ENCODE results near the gene UGT1A5.
"Not testable (repeated sequence)": the region's sequence is repeated elsewhere in the genome, so short reads cannot be mapped to it uniquely, and the experiment has no call there.

Gene UGT1A5

GRCh38 chr2:233698740-233699139 is 14.0 kb upstream of the UGT1A5 start:
- no peak for DNase-seq

- DNase-seq: no peak
Measured at GRCh38 chr2:233699424-233700027, 13.2 kb upstream of the UGT1A5 start.

GRCh38 chr2:233700028-233700635 is 12.6 kb upstream of the UGT1A5 start:
- no peak for DNase-seq

GRCh38 chr2:233700842-233701241 is 11.9 kb upstream of the UGT1A5 start:
- DNase-seq: not testable (repeated sequence)

GRCh38 chr2:233702238-233702637 is 10.5 kb upstream of the UGT1A5 start:
- DNase-seq: no peak

- no peak for DNase-seq
Measured at GRCh38 chr2:233705911-233706506, 6.7 kb upstream of the UGT1A5 start.

GRCh38 chr2:233706720-233707119 is 6.0 kb upstream of the UGT1A5 start:
- no peak for DNase-seq

- DNase-seq: no peak
Measured at GRCh38 chr2:233707940-233708644, 4.6 kb upstream of the UGT1A5 start.

GRCh38 chr2:233708942-233709341 is 3.8 kb upstream of the UGT1A5 start:
- DNase-seq: no peak

- DNase-seq: peak in 1 of 2 donors; percentile 65
Measured at GRCh38 chr2:233711312-233712008, 1.2 kb upstream of the UGT1A5 start.

GRCh38 chr2:233713262-233713615 is 532 bp downstream of the UGT1A5 start:
- no peak for DNase-seq

- no peak for DNase-seq
Measured at GRCh38 chr2:233714121-233714520, 1.4 kb downstream of the UGT1A5 start.

GRCh38 chr2:233718552-233718951 is 5.8 kb downstream of the UGT1A5 start, which contains the start of gene UGT1A4:
UGT1A4 (plus strand) TSS chr2:233718736; CDS start chr2:233718821, 85 bp downstream.
- DNase-seq: no peak

- DNase-seq: no peak
Measured at GRCh38 chr2:233728723-233729301, 16.1 kb downstream of the UGT1A5 start, which contains the start of gene UGT1A3. UGT1A3 (plus strand) TSS chr2:233729042; CDS start chr2:233729127, 85 bp downstream.

- not testable (repeated sequence) for DNase-seq
Measured at GRCh38 chr2:233736868-233737653, 24.4 kb downstream of the UGT1A5 start.

GRCh38 chr2:233740870-233741269 is 28.2 kb downstream of the UGT1A5 start:
- no peak for DNase-seq

GRCh38 chr2:233743464-233744259 is 31.0 kb downstream of the UGT1A5 start:
- DNase-seq: no peak

GRCh38 chr2:233745073-233745755 is 32.5 kb downstream of the UGT1A5 start:
- no peak for DNase-seq

GRCh38 chr2:233745838-233746237 is 33.1 kb downstream of the UGT1A5 start:
- not testable (repeated sequence) for DNase-seq
